HepG2 (cell line): Measurements from ENCODE around the gene ASB16. TPM values are rescaled to one million over a fixed set of nuclear protein-coding genes. Genes with fewer than 3 reads are reported as not detected.
A peak's percentile ranks its signal among the peaks of the same experiment; 100 is the strongest.

Experiments used
- FIP1L1 ChIP-seq: fragments of 200-400 bp; formaldehyde crosslinking; IDR thresholded peaks from 2 replicates; pipeline ENCODE4 v1.6.1; 2018; ENCODE audit warnings: low read depth, mild to moderate bottlenecking, low read length, moderate library complexity, borderline replicate concordance; ENCODE audit not compliant: insufficient read depth
- HNRNPLL ChIP-seq: fragments of 200-400 bp; formaldehyde crosslinking; IDR thresholded peaks from 2 replicates; pipeline ENCODE4 v1.6.1; 2017; ENCODE audit warnings: mild to moderate bottlenecking, low read depth, low read length; ENCODE audit not compliant: poor library complexity, severe bottlenecking
- KAT2B ChIP-seq: fragments of 150-350 bp; IDR thresholded peaks from 2 replicates; pipeline ENCODE4 v1.6.1; 2014; ENCODE audit warnings: low read depth, low read length, borderline replicate concordance
- MAFK ChIP-seq, 2 experiments: IDR thresholded peaks in 1 of 2; conservative IDR thresholded peaks in 1 of 2; 2 replicates each; pipeline ENCODE4 v1.6.1; 2011; ENCODE audit warnings: improper control_type of control experiment in 2 of 2, low read length in 2 of 2
- MATR3 ChIP-seq: sonication (generic); formaldehyde crosslinking; IDR thresholded peaks from 2 replicates; pipeline ENCODE4 v1.4.0; 2020; ENCODE audit warnings: missing genetic modification reagents
- MEIS1 ChIP-seq: sonication (generic); formaldehyde crosslinking; IDR thresholded peaks from 2 replicates; pipeline ENCODE4 v1.9.0; 2021; ENCODE audit warnings: mild to moderate bottlenecking, missing genetic modification reagents, moderate library complexity, borderline replicate concordance
- ONECUT2 ChIP-seq: sonication (generic); formaldehyde crosslinking; IDR thresholded peaks from 2 replicates; pipeline ENCODE4 v1.4.0; 2020; ENCODE audit warnings: missing genetic modification reagents
- PHF20 ChIP-seq: sonication (generic); formaldehyde crosslinking; IDR thresholded peaks from 2 replicates; pipeline ENCODE4 v1.5.0; 2020; ENCODE audit warnings: mild to moderate bottlenecking, missing genetic modification reagents
- PHF8 ChIP-seq: sonication (generic); formaldehyde crosslinking; IDR thresholded peaks from 2 replicates; pipeline ENCODE4 v1.5.0; 2020; ENCODE audit warnings: missing genetic modification reagents
- RXRB ChIP-seq: IDR thresholded peaks from 2 replicates; pipeline ENCODE4 v1.6.1; 2016; ENCODE audit warnings: borderline replicate concordance, missing genetic modification reagents, missing compliant biosample characterization
- SMYD3 ChIP-seq: sonication (generic); formaldehyde crosslinking; IDR thresholded peaks from 2 replicates; pipeline ENCODE4 v1.8.1; 2023; ENCODE audit warnings: mild to moderate bottlenecking, missing genetic modification reagents
- SNAI1 ChIP-seq: sonication (generic); formaldehyde crosslinking; IDR thresholded peaks from 2 replicates; pipeline ENCODE4 v1.5.0; 2020; ENCODE audit warnings: mild to moderate bottlenecking, missing genetic modification reagents, borderline replicate concordance
- TRAFD1 ChIP-seq: sonication (generic); formaldehyde crosslinking; IDR thresholded peaks from 2 replicates; pipeline ENCODE4 v1.5.1; 2020; ENCODE audit warnings: missing genetic modification reagents, mild to moderate bottlenecking, borderline replicate concordance
- ZBTB3 ChIP-seq: sonication (generic); formaldehyde crosslinking; IDR thresholded peaks from 2 replicates; pipeline ENCODE4 v1.4.0; 2020; ENCODE audit warnings: low read depth, mild to moderate bottlenecking, moderate library complexity, missing genetic modification reagents, borderline replicate concordance
- ZC3H13 ChIP-seq: sonication (generic); formaldehyde crosslinking; IDR thresholded peaks from 2 replicates; pipeline ENCODE4 v1.8.1; 2023; ENCODE audit warnings: mild to moderate bottlenecking, missing genetic modification reagents, moderate library complexity
- ZNF224 ChIP-seq: sonication (generic); formaldehyde crosslinking; IDR thresholded peaks from 2 replicates; pipeline ENCODE4 v1.5.0; 2020; ENCODE audit warnings: mild to moderate bottlenecking, missing genetic modification reagents
- ZNF234 ChIP-seq: sonication (generic); formaldehyde crosslinking; conservative IDR thresholded peaks from 2 replicates; pipeline ENCODE4 v1.5.1; 2020; ENCODE audit warnings: mild to moderate bottlenecking, missing genetic modification reagents
- ZNF274 ChIP-seq: sonication (generic); formaldehyde crosslinking; IDR thresholded peaks from 2 replicates; pipeline ENCODE4 v1.5.1; 2020; ENCODE audit warnings: mild to moderate bottlenecking, missing genetic modification reagents
- ZNF282 ChIP-seq: fragments of 450-650 bp; IDR thresholded peaks from 2 replicates; pipeline ENCODE4 v1.6.1; 2018; ENCODE audit not compliant: partially characterized antibody
- ZNF333 ChIP-seq: sonication (generic); formaldehyde crosslinking; IDR thresholded peaks from 2 replicates; pipeline ENCODE4 v1.4.0; 2020; ENCODE audit warnings: mild to moderate bottlenecking, missing genetic modification reagents, borderline replicate concordance
- ZNF567 ChIP-seq: sonication (generic); formaldehyde crosslinking; IDR thresholded peaks from 2 replicates; pipeline ENCODE4 v1.8.1; 2023; ENCODE audit warnings: mild to moderate bottlenecking, missing genetic modification reagents, borderline replicate concordance
- ZNF629 ChIP-seq: sonication (generic); formaldehyde crosslinking; conservative IDR thresholded peaks from 2 replicates; pipeline ENCODE4 v1.5.0; 2020; ENCODE audit warnings: missing genetic modification reagents
- ZNF883 ChIP-seq: sonication (generic); formaldehyde crosslinking; IDR thresholded peaks from 2 replicates; pipeline ENCODE4 v1.5.1; 2020; ENCODE audit warnings: mild to moderate bottlenecking, missing genetic modification reagents; ENCODE audit errors: not compliant biosample characterization
- polyA plus RNA-seq, 8 experiments: library from polyadenylated mRNA; depleted of rRNA in 3 of 8; stranded (reverse) in 7 of 8; unstranded in 1 of 8; fragments of >200 nt; fragmentation: Illumina TruSeq in 4 of 8; extraction: Trizol in 4 of 8; gene quantifications; 2 replicates each; pipeline versions ENCODE4 v1.2.1 to v1.2.3, GENCODE V29; 2011 to 2016; ENCODE audit warnings: low read depth in 4 of 8, missing spikeins in 1 of 8, mixed read lengths in 1 of 8; ENCODE audit not compliant: insufficient read depth in 1 of 8
- total RNA-seq, 5 experiments: library from RNA; depleted of rRNA; stranded (reverse); fragments of >200 nt; fragmentation: Illumina TruSeq; extraction: Trizol; gene quantifications; 2 replicates each; pipeline ENCODE4 v1.2.3, GENCODE V29; 2016; ENCODE audit warnings: low read depth in 1 of 5
- TF ChIP-seq, protein P1 (sequence below): sonication (generic); formaldehyde crosslinking; IDR thresholded peaks from 2 replicates; pipeline ENCODE4 v1.4.0; 2020; ENCODE audit warnings: missing genetic modification reagents, mild to moderate bottlenecking, borderline replicate concordance
- TF ChIP-seq, protein P2 (sequence below): sonication (generic); formaldehyde crosslinking; IDR thresholded peaks from 2 replicates; pipeline ENCODE4 v1.8.1; 2023; ENCODE audit warnings: missing genetic modification reagents, inconsistent platforms, borderline replicate concordance

ASB16 gene
- total and polyA plus RNA-seq, 2 of the 13 experiments (the other 11 are each of a cell fraction or from before 2014, with no cell fraction given) = 0.07 TPM; not detected in 1

GRCh38 chr17:44218344-44219107, 48.0 kb downstream of the ASB16 start (continued):
- TF ChIP-seq, protein P1, sequence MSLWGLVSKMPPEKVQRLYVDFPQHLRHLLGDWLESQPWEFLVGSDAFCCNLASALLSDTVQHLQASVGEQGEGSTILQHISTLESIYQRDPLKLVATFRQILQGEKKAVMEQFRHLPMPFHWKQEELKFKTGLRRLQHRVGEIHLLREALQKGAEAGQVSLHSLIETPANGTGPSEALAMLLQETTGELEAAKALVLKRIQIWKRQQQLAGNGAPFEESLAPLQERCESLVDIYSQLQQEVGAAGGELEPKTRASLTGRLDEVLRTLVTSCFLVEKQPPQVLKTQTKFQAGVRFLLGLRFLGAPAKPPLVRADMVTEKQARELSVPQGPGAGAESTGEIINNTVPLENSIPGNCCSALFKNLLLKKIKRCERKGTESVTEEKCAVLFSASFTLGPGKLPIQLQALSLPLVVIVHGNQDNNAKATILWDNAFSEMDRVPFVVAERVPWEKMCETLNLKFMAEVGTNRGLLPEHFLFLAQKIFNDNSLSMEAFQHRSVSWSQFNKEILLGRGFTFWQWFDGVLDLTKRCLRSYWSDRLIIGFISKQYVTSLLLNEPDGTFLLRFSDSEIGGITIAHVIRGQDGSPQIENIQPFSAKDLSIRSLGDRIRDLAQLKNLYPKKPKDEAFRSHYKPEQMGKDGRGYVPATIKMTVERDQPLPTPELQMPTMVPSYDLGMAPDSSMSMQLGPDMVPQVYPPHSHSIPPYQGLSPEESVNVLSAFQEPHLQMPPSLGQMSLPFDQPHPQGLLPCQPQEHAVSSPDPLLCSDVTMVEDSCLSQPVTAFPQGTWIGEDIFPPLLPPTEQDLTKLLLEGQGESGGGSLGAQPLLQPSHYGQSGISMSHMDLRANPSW (CRISPR knock-in tag) = no peak
- TF ChIP-seq HNRNPLL (peak; percentile 54), ZNF333 (no peak), ZNF234 (CRISPR knock-in tag) (no peak), SMYD3 (CRISPR knock-in tag) (no peak), ZNF224 (no peak), ZBTB3 (no peak), ZC3H13 (CRISPR knock-in tag) (peak; percentile 76; the same call in 1 of the 2 replicates), PHF8 (CRISPR knock-in tag) (no peak; the same call in none of the 2 replicates), ZNF629 (CRISPR knock-in tag) (no peak), MATR3 (CRISPR knock-in tag) (no peak), ZNF883 (CRISPR knock-in tag) (no peak), MAFK (conservative IDR thresholded peaks at IDR 0.05 in 1 of 2, IDR thresholded peaks at IDR 0.05 in 1 of 2; ENCODE audit: low read length in 2 of 2) (no peak), PHF20 (CRISPR knock-in tag) (peak; percentile 26; the same call in 1 of the 2 replicates), TRAFD1 (CRISPR knock-in tag) (no peak), RXRB (CRISPR knock-in tag) (peak; percentile 52; the same call in 1 of the 2 replicates), KAT2B (no peak), FIP1L1 (no peak), ZNF567 (CRISPR knock-in tag) (no peak), ZNF282 (no peak), ONECUT2 (CRISPR knock-in tag) (no peak), ZNF274 (0 out of 2 replicates have a peak, but pooled peaks have one; percentile 36), MEIS1 (CRISPR knock-in tag) (no peak), SNAI1 (CRISPR knock-in tag) (no peak)
- TF ChIP-seq, protein P2, sequence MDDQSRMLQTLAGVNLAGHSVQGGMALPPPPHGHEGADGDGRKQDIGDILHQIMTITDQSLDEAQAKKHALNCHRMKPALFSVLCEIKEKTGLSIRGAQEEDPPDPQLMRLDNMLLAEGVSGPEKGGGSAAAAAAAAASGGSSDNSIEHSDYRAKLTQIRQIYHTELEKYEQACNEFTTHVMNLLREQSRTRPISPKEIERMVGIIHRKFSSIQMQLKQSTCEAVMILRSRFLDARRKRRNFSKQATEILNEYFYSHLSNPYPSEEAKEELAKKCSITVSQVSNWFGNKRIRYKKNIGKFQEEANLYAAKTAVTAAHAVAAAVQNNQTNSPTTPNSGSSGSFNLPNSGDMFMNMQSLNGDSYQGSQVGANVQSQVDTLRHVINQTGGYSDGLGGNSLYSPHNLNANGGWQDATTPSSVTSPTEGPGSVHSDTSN (CRISPR knock-in tag) = no peak
